Thymus (tissue), 11 donors: ENCODE data around the gene EPO. TPM values are rescaled to one million over a fixed set of nuclear protein-coding genes. Genes with fewer than 3 reads are reported as not detected.
"Not testable (repeated sequence)": the region's sequence is repeated elsewhere in the genome, so short reads cannot be mapped to it uniquely, and the experiment has no call there.

Source experiments
- DNase-seq, 9 donors: peaks; one replicate each; pipeline ENCODE4 v3.0.0-alpha.2; 2013; ENCODE audit warnings: low spot score in 9 of 9, low read depth in 6 of 9, missing footprints in 1 of 9
- H3K27ac ChIP-seq, 2 donors: one replicate each; pipeline ENCODE4 v1.5.1; 2013; ENCODE audit warnings: control low read depth in 1 of 2, low read depth in 1 of 2, low read length in 1 of 2, mild to moderate bottlenecking in 1 of 2, moderate library complexity in 1 of 2
- H3K27me3 ChIP-seq, 2 donors: one replicate each; pipeline ENCODE4 v1.5.1; 2013; ENCODE audit warnings: low read length in 1 of 2; ENCODE audit not compliant: control insufficient read depth in 2 of 2, insufficient read depth in 1 of 2
- H3K36me3 ChIP-seq, 2 donors: one replicate each; pipeline ENCODE4 v1.5.1; 2013; ENCODE audit warnings: low read length in 1 of 2, mild to moderate bottlenecking in 1 of 2, moderate library complexity in 1 of 2; ENCODE audit not compliant: control insufficient read depth in 2 of 2, insufficient read depth in 2 of 2
- H3K4me1 ChIP-seq, 2 donors: one replicate each; pipeline ENCODE4 v1.5.1; 2013; ENCODE audit warnings: low read length in 2 of 2; ENCODE audit not compliant: control insufficient read depth in 2 of 2, insufficient read depth in 2 of 2
- H3K4me3 ChIP-seq, 2 donors: one replicate each; pipeline ENCODE4 v1.5.1; 2013; ENCODE audit warnings: low read length in 2 of 2, control low read depth in 1 of 2, mild to moderate bottlenecking in 1 of 2
- H3K9me3 ChIP-seq, 2 donors: one replicate each; pipeline ENCODE4 v1.5.1; 2013; ENCODE audit warnings: low read length in 1 of 2, mild to moderate bottlenecking in 1 of 2; ENCODE audit not compliant: control insufficient read depth in 2 of 2, insufficient read depth in 1 of 2
- WGBS: extraction: QIAGEN DNeasy Blood & Tissue Kit; methylation state at CpG from one replicate; pipeline ENCODE4 v1.1.7; 2013; 5-methylcytosine and 5-hydroxymethylcytosine counted together
- polyA plus RNA-seq: library from polyadenylated mRNA; stranded (reverse); fragments of 200-250 nt; gene quantifications from one replicate; pipeline ENCODE4 v1.2.3, GENCODE V29; 2013
- total RNA-seq: library from RNA; stranded (reverse); fragments of 120-200 nt; gene quantifications from one replicate; pipeline ENCODE4 v1.2.4, GENCODE V29; 2013
- donor health status: healthy.

The EPO gene
- total and polyA plus RNA-seq, 2 donors = 0.09 to 1.0 TPM

GRCh38 chr7:100710452-100710851, 9.8 kb upstream of the EPO start:
- Histone ChIP-seq H3K4me3 (no peak overlapping the region), H3K9me3 (no peaks in the 10 kb centered on the region), H3K27ac (no peak overlapping the region), H3K27me3 (no peaks in the 10 kb centered on the region), H3K36me3 (peaks cover 0 to 15% of the 10 kb centered on the region in 2 donors), H3K4me1 (peaks cover 5 to 13% of the 10 kb centered on the region in 2 donors)
- no peak for DNase-seq
- WGBS = 99% methylated on average over 4 of the region's 4 CpGs

GRCh38 chr7:100711369-100711768, 8.9 kb upstream of the EPO start:
- WGBS = 97% methylated on average over 11 of the region's 11 CpGs
- Histone ChIP-seq H3K9me3 (no peaks in the 10 kb centered on the region), H3K4me1 (peaks cover 5 to 9% of the 10 kb centered on the region in 2 donors), H3K27ac (no peak overlapping the region), H3K27me3 (peaks cover 0 to 1% of the 10 kb centered on the region in 2 donors), H3K4me3 (no peak overlapping the region), H3K36me3 (peaks cover 0 to 15% of the 10 kb centered on the region in 2 donors)
- DNase-seq = no peak

GRCh38 chr7:100714725-100715124, 5.5 kb upstream of the EPO start:
- WGBS = 87% methylated on average over 8 of the region's 8 CpGs
- no peaks in the 10 kb centered on the region for H3K4me1 ChIP-seq
- peaks cover 1 to 14% of the 10 kb centered on the region in 2 donors for H3K9me3 ChIP-seq
- DNase-seq = no peak
- no peak overlapping the region for H3K27ac ChIP-seq
- no peak overlapping the region for H3K4me3 ChIP-seq
- H3K27me3 ChIP-seq = peaks cover 10 to 18% of the 10 kb centered on the region in 2 donors
- H3K36me3 ChIP-seq = no peaks in the 10 kb centered on the region

DNA sequence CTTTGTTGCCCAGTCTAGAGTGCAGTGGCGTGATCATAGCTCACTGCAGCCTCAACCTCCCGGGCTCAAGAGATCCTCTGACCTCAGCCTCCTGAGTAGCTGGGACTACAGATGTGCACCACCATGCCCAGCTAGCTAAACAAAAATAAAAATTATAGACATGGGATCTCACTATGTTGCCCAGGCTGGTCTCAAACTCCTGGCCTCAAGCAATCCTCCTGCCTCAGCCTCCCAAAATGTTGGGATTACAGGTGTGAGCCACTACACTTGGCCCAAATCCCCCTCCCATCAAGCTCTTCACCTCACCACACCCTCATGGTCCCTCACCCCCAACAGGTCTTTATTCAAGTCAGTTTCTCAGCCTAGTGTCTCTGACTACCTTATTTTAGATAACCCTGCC, 3.2 kb upstream of the EPO start:
- DNase-seq, H3K36me3 ChIP-seq, H3K4me3 ChIP-seq, H3K27ac ChIP-seq, H3K4me1 ChIP-seq: not testable (repeated sequence)
- WGBS = 95% methylated on average over 2 of the region's 2 CpGs
- peaks cover 1 to 14% of the 10 kb centered on the region in 2 donors for H3K9me3 ChIP-seq
- peaks cover 28 to 41% of the 10 kb centered on the region in 2 donors for H3K27me3 ChIP-seq

- no peak overlapping the region for H3K27ac ChIP-seq
- H3K4me3 ChIP-seq = no peak overlapping the region
- H3K4me1 ChIP-seq = no peaks in the 10 kb centered on the region
- 65% methylated on average over 8 of the region's 8 CpGs for WGBS
- DNase-seq = no peak
- H3K9me3 ChIP-seq = peaks cover 1 to 14% of the 10 kb centered on the region in 2 donors
- no peaks in the 10 kb centered on the region for H3K36me3 ChIP-seq
- peaks cover 33 to 66% of the 10 kb centered on the region in 2 donors for H3K27me3 ChIP-seq
Observed at GRCh38 chr7:100719523-100720278, 567 bp upstream of the EPO start.

- WGBS = 8% methylated on average over 56 of the region's 56 CpGs
- H3K4me1 ChIP-seq = no peaks in the 10 kb centered on the region
- no peaks in the 10 kb centered on the region for H3K36me3 ChIP-seq
- DNase-seq = no peak
- no peak overlapping the region for H3K4me3 ChIP-seq
- peaks cover 33 to 69% of the 10 kb centered on the region in 2 donors for H3K27me3 ChIP-seq
- no peak overlapping the region for H3K27ac ChIP-seq
- peaks cover 1 to 14% of the 10 kb centered on the region in 2 donors for H3K9me3 ChIP-seq
Observed at GRCh38 chr7:100720671-100721504, 620 bp downstream of the EPO start.

GRCh38 chr7:100721505-100721812, 1.2 kb downstream of the EPO start:
- 96% methylated on average over 8 of the region's 8 CpGs for WGBS
- peaks cover 33 to 69% of the 10 kb centered on the region in 2 donors for H3K27me3 ChIP-seq
- no peaks in the 10 kb centered on the region for H3K36me3 ChIP-seq
- H3K9me3 ChIP-seq = peaks cover 1 to 14% of the 10 kb centered on the region in 2 donors
- H3K27ac ChIP-seq = no peak overlapping the region
- no peaks in the 10 kb centered on the region for H3K4me1 ChIP-seq
- H3K4me3 ChIP-seq = no peak overlapping the region
- no peak for DNase-seq

DNA sequence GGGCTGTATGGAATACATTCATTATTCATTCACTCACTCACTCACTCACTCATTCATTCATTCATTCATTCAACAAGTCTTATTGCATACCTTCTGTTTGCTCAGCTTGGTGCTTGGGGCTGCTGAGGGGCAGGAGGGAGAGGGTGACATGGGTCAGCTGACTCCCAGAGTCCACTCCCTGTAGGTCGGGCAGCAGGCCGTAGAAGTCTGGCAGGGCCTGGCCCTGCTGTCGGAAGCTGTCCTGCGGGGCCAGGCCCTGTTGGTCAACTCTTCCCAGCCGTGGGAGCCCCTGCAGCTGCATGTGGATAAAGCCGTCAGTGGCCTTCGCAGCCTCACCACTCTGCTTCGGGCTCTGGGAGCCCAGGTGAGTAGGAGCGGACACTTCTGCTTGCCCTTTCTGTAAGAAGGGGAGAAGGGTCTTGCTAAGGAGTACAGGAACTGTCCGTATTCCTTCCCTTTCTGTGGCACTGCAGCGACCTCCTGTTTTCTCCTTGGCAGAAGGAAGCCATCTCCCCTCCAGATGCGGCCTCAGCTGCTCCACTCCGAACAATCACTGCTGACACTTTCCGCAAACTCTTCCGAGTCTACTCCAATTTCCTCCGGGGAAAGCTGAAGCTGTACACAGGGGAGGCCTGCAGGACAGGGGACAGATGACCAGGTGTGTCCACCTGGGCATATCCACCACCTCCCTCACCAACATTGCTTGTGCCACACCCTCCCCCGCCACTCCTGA, 2.4 kb downstream of the EPO start:
- no peaks in the 10 kb centered on the region for H3K36me3 ChIP-seq
- H3K9me3 ChIP-seq = peaks cover 1 to 12% of the 10 kb centered on the region in 2 donors
- WGBS = 95% methylated on average over 17 of the region's 17 CpGs
- peaks cover 33 to 68% of the 10 kb centered on the region in 2 donors for H3K27me3 ChIP-seq
- H3K4me3 ChIP-seq = no peak overlapping the region
- DNase-seq = no peak
- H3K4me1 ChIP-seq = no peaks in the 10 kb centered on the region
- no peak overlapping the region for H3K27ac ChIP-seq
